Activated CD8-positive, alpha-beta T cell treated with anti-CD3 and anti-CD28 coated beads for 36 hours (primary cell): ENCODE measurements around the gene TMPRSS4. TPM values are rescaled to one million over a fixed set of nuclear protein-coding genes. Genes with fewer than 3 reads are reported as not detected.

Source experiments
- ATAC-seq: fragments of 200-7000 bp; cut with Tn5 transposase; one replicate; pipeline ENCODE4 v1.10.0; 2021; ENCODE audit warnings: mild to moderate bottlenecking, moderate library complexity
- CTCF ChIA-PET: fragments of 350-600 bp; sonication (Branson Sonifier 250); formaldehyde crosslinking; loops from one replicate; lab custom pipeline; 2021; ENCODE audit warnings: antibody characterized with exemption; lab: Charles Lee
- POLR2A ChIA-PET: fragments of 350-600 bp; sonication (Branson Sonifier 250); formaldehyde crosslinking; loops from one replicate; lab custom pipeline; 2021; ENCODE audit warnings: antibody characterized with exemption; lab: Charles Lee
- DNase-seq: peaks from one replicate; pipeline ENCODE4 v3.0.0-alpha.2; 2020
- H3K27ac Mint-ChIP-seq: one replicate; pipeline ENCODE4 v1.8.0; 2021; ENCODE audit warnings: mild to moderate bottlenecking, mixed read lengths
- H3K27me3 Mint-ChIP-seq: one replicate; pipeline ENCODE4 v1.8.0; 2021; ENCODE audit warnings: mixed read lengths
- H3K36me3 Mint-ChIP-seq: one replicate; pipeline ENCODE4 v1.8.0; 2021; ENCODE audit warnings: low read depth, mixed read lengths
- H3K4me1 Mint-ChIP-seq: one replicate; pipeline ENCODE4 v1.8.0; 2021; ENCODE audit warnings: low read depth, mixed read lengths
- H3K4me3 Mint-ChIP-seq: one replicate; pipeline ENCODE4 v1.8.0; 2021; ENCODE audit warnings: mild to moderate bottlenecking, moderate library complexity, mixed read lengths
- H3K9me3 Mint-ChIP-seq: one replicate; pipeline ENCODE4 v1.8.0; 2021; ENCODE audit warnings: mixed read lengths
- intact Hi-C: fragments of 100-400 bp; cut with micrococcal nuclease; formaldehyde crosslinking; loops from one replicate; pipeline ENCODE4 v1.10.0; 2022
- total RNA-seq, 2 experiments: library from RNA; stranded (reverse); gene quantifications; one replicate each; pipeline ENCODE4 v1.2.3, GENCODE V29; 2021
- TF ChIP-seq, protein P1 (sequence below): fragments of 200-600 bp; IDR thresholded peaks from one replicate; pipeline ENCODE4 v1.8.0; 2022; ENCODE audit warnings: antibody characterized with exemption, mild to moderate bottlenecking

TMPRSS4 gene
- total RNA-seq, 2 experiments from 2014 or later: not detected

DNA sequence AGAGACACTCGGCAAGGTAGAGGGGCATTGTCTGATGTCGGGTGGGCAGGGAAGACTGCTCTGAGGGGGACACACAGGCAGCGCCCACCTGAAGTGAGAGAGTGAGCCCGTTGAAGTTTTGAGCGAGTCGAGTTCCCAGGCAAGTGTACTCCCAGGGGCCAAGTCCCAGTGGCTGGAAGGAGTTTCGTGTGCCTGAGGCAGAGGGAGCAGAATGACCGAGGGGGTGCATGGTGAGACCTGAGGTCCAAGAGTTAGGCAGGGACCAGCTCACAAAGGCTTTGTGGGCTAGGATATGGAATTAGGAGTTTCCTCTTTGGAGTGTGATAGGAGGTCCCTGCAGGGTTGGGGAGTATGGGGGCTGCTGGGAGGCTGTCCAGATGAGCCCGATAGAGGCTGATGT, 93.4 kb downstream of the TMPRSS4 start:
- no peaks in the 10 kb centered on the region for H3K36me3 Mint-ChIP-seq
- no peak overlapping the region for H3K27ac Mint-ChIP-seq
- H3K9me3 Mint-ChIP-seq: no peaks in the 10 kb centered on the region
- ATAC-seq: no peak
- TF ChIP-seq, protein P1, sequence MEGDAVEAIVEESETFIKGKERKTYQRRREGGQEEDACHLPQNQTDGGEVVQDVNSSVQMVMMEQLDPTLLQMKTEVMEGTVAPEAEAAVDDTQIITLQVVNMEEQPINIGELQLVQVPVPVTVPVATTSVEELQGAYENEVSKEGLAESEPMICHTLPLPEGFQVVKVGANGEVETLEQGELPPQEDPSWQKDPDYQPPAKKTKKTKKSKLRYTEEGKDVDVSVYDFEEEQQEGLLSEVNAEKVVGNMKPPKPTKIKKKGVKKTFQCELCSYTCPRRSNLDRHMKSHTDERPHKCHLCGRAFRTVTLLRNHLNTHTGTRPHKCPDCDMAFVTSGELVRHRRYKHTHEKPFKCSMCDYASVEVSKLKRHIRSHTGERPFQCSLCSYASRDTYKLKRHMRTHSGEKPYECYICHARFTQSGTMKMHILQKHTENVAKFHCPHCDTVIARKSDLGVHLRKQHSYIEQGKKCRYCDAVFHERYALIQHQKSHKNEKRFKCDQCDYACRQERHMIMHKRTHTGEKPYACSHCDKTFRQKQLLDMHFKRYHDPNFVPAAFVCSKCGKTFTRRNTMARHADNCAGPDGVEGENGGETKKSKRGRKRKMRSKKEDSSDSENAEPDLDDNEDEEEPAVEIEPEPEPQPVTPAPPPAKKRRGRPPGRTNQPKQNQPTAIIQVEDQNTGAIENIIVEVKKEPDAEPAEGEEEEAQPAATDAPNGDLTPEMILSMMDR: no peak
- H3K27me3 Mint-ChIP-seq: peaks cover 1% of the 10 kb centered on the region
- ChIA-PET CTCF (interaction anchor here (1.2 to 5.8 kb wide), 13 partner anchors 7 to 363 kb away, joined by 4 to 116 read pairs (median 15); partner anchors contain the start of gene SCN4B), POLR2A (interaction anchor here (0.9 to 1.6 kb wide), 4 partner anchors 11 to 108 kb away, joined by 3 to 4 read pairs (median 3); no protein-coding TSS in a partner anchor)
- peaks cover 2% of the 10 kb centered on the region for H3K4me1 Mint-ChIP-seq
- intact Hi-C loops: no loop called here
- no peak overlapping the region for H3K4me3 Mint-ChIP-seq
- no peak for DNase-seq

DNA sequence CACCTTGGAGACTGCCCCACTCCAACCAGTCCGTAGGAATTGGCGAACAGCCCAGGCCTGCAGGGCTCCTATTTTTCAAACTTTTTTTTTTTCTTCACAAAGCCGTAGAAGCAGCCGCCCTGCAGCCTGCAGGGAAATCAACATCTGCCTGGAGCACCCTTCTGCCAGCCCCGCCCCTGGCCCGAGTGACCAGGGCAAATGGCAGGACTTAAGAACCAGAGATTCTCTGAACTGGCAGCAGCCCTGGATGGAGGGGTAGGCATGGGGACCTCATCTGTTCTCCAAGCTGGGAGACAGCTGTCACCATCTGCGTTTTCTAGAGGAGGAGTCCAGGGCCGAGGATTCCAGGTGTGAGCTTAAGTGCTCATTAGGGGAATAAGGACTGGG, 94.0 kb downstream of the TMPRSS4 start:
- no peaks in the 10 kb centered on the region for H3K9me3 Mint-ChIP-seq
- H3K36me3 Mint-ChIP-seq: no peaks in the 10 kb centered on the region
- ATAC-seq (no peak), DNase-seq (no peak)
- H3K27ac Mint-ChIP-seq: no peak overlapping the region
- peaks cover 2% of the 10 kb centered on the region for H3K4me1 Mint-ChIP-seq
- CTCF ChIA-PET: interaction anchor here (0.7 to 5.8 kb wide), 55 partner anchors 8 to 363 kb away, joined by 3 to 116 read pairs (median 5); partner anchors contain the start of genes MPZL2 and SCN4B
- POLR2A ChIA-PET: interaction anchor here (1.0 to 1.6 kb wide), 6 partner anchors 9 to 52 kb away, joined by 3 to 5 read pairs (median 3); no protein-coding TSS in a partner anchor
- TF ChIP-seq, protein P1: no peak
- no peak overlapping the region for H3K4me3 Mint-ChIP-seq
- peaks cover 5% of the 10 kb centered on the region for H3K27me3 Mint-ChIP-seq
- intact Hi-C loops: no loop called here

Other genes starting within 250 kb of the TMPRSS4 start
- not detected for gene FXYD6, start 200.4 kb upstream of the TMPRSS4 start, total RNA-seq
- 1 to 10 TPM; 3.5 to 4.7 TPM for gene TMPRSS13, start 147.7 kb upstream of the TMPRSS4 start, total RNA-seq
- 10 to 100 TPM; 73.3 to 80.9 TPM for gene IL10RA, start 90.7 kb upstream of the TMPRSS4 start, total RNA-seq
- gene SMIM35, start 9.9 kb downstream of the TMPRSS4 start, total RNA-seq: under 1 TPM; 0.27 to 0.32 TPM
- 1 to 10 TPM in 1 of 2 experiments, under 1 TPM in 1; 0.72 to 1.1 TPM for gene SCN4B, start 75.7 kb downstream of the TMPRSS4 start, total RNA-seq
- gene SCN2B, start 99.6 kb downstream of the TMPRSS4 start, total RNA-seq: not detected
- gene JAML, start 147.9 kb downstream of the TMPRSS4 start, total RNA-seq: 100 to 1,000 TPM; 236 to 251 TPM
- 10 to 100 TPM; 51.1 to 51.7 TPM for gene MPZL3, start 175.3 kb downstream of the TMPRSS4 start, total RNA-seq
- gene MPZL2, start 187.2 kb downstream of the TMPRSS4 start, total RNA-seq: 10 to 100 TPM; 26.2 to 31.0 TPM
- gene CD3E, start 227.7 kb downstream of the TMPRSS4 start, total RNA-seq: 100 to 1,000 TPM; 372 to 387 TPM